ENCODE data around the gene MTHFS. TPM values are rescaled to one million over a fixed set of nuclear protein-coding genes. Genes with fewer than 3 reads are reported as not detected.

Gene MTHFS
- total RNA-seq, 8 experiments from 2014 or later = 3.9 to 29.5 (median 6.9) TPM

DNA sequence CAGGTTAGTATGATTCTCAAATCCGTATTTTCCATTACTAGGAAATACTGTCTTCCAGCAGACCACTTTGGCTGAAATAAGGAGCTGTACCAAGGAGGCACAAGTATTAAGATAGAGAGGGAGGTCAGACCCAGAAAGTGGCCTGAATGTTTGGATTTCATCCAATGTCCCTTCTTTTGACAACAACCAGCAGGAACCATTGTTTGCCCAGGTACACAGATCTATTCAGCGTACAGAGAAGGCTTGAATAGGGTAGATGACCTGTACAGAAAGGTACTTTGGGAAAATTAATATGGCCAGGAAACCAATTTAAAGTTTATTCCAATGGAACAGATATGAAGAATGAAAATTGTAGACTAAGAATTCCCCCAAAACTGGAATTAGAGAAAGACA, 12.6 kb downstream of the MTHFS start:
- no peak for ATAC-seq (replicated peaks in 6 of 8)
- 71 to 100% (median 100%) methylated on average over 1 to 2 of the region's 2 CpGs for WGBS, 10 experiments
- in situ Hi-C loops (cut with MboI; ENCODE audit: low pct_unique_long_range_greater_than_20kb in 2 of 9, low sequenced_read_pairs in 9 of 9, unreplicated experiment in 9 of 9) = loop anchor here in 1 of 9 experiments (25.0 kb wide), 1 partner anchor 103 kb away; no protein-coding TSS in a partner anchor
- Histone ChIP-seq H3K4me1 (replicated peaks in 1 of 2) (peaks cover 9 to 13% of the 10 kb centered on the region in 2 donors), H3K4me3 (no peak overlapping the region), H3K27ac (no peak overlapping the region)

DNA sequence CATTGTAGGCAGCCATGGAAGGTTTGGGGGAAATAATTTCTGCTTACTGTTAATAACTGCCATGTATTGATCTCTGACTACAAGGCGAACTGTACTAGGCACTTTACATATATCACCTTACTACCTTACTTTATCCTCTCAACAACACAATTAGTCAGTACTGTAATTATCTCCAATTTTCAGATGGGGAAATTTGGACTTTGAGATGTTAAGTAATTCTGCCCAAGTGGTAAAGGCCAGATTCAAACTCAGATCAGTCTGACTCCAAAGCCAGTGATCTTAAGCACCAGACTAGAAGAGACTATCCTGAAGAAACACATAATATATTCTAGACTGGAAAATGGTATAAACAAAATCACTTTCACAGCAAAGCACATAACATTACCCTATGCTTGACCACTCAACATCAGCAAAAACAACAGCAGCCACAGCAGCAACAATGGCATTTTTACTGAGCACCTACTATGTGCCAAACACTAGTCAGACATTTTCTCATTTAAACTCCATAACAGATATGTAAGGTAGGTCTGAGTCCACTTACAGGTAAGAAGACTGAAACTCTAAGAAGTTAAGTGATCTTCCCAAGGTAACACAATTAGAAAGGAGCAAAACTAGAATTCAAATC, 13.1 kb downstream of the MTHFS start:
- H3K4me1 ChIP-seq (replicated peaks in 1 of 2) = peaks cover 9 to 13% of the 10 kb centered on the region in 2 donors
- no peak overlapping the region for H3K27ac ChIP-seq
- in situ Hi-C loops (cut with MboI; ENCODE audit: low pct_unique_long_range_greater_than_20kb in 2 of 9, low sequenced_read_pairs in 9 of 9, unreplicated experiment in 9 of 9) = loop anchor here in 1 of 9 experiments (25.0 kb wide), 1 partner anchor 104 kb away; no protein-coding TSS in a partner anchor
- H3K4me3 ChIP-seq = no peak overlapping the region
- 80 to 100% (median 100%) methylated on average over 1 of the region's 1 CpG; no CpG with 5 or more reads in 3 of the 10 experiments for WGBS, 10 experiments
- ATAC-seq (replicated peaks in 6 of 8) = no peak

DNA sequence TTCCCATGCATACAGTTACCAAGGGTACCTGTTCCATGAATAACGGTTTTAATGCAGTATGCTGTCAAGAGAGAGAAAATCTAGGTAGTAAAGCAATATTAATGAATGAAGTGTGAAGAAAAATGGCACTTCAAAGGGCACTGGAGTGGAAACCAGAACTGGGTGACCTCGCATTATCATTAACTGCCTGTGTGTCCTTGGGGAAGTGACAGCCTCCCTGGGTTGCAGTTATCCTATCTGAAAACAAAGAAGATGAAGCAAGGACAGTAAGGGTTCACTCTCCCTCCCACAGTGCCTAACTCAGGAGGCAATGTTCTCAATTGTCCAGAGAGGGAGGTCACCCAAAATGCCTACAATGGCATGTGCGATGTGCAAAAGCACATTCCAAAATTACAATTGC, 15.1 kb downstream of the MTHFS start:
- ATAC-seq (replicated peaks in 6 of 8) = peak in 5 of 8 experiments; percentile 27 to 65 (median 59)
- Histone ChIP-seq H3K4me1 (replicated peaks in 1 of 2) (peaks cover 9 to 13% of the 10 kb centered on the region in 2 donors), H3K27ac (no peak overlapping the region), H3K4me3 (no peak overlapping the region)
- in situ Hi-C loops (cut with MboI; ENCODE audit: low pct_unique_long_range_greater_than_20kb in 2 of 9, low sequenced_read_pairs in 9 of 9, unreplicated experiment in 9 of 9) = loop anchor here in 1 of 9 experiments (25.0 kb wide), 1 partner anchor 106 kb away; no protein-coding TSS in a partner anchor
- WGBS, 10 experiments = 50 to 100% (median 86%) methylated on average over 1 to 3 of the region's 3 CpGs

DNA sequence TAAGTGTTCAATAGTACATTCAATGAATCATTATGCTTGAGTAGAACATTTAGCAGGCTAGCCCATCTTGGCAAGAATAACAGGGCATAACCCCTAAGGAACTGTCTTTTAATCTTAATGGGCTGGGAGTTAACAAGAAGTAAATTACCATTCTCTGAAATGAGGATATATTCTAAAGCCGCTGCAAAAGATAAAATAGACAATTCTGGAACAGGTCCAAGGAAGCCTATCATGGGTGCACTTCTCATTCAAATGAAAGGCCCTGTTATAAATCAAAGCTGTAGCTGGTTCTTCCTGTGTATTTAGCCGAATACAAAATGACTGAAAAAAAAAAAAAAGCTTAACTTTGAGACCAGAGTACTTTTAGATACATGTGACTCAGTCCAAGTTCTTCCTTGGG, 15.6 kb downstream of the MTHFS start:
- Histone ChIP-seq H3K4me1 (replicated peaks in 1 of 2) (peaks cover 9 to 13% of the 10 kb centered on the region in 2 donors), H3K4me3 (no peak overlapping the region), H3K27ac (no peak overlapping the region)
- ATAC-seq (replicated peaks in 6 of 8) = peak in 6 of 8 experiments; percentile 27 to 84 (median 63)
- WGBS, 10 experiments = 30 to 79% (median 52%) methylated on average over 1 to 2 of the region's 2 CpGs
- in situ Hi-C loops (cut with MboI; ENCODE audit: low pct_unique_long_range_greater_than_20kb in 2 of 9, low sequenced_read_pairs in 9 of 9, unreplicated experiment in 9 of 9) = loop anchor here in 1 of 9 experiments (25.0 kb wide), 1 partner anchor 106 kb away; no protein-coding TSS in a partner anchor

DNA sequence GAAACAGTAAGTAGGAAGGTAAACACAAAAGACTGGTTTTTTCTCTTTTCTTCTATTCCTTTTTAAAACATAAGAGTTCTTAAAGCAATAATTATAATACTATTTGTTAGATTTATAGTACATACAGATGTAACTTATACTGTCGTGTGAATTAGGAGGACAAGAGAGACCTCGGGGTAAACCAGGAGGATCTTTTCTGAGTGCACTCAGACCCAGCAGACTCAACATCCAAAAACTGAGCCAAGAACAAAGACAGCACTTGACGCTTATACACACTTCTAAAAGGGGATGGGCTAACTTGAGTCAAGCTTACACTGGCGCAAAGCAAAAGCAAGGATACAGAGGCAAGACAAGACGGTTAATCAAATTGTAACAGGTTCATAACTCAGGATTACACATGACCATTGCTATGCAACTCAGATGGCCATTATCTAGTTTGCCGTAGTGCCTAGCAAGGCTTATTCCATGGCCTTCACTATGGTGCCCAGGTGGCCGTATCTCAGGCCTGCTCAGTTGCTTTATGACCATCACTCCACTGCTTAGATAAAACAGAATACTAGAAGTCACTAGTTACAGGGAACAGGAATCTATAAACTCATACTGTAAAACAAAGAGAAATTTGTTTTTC, 18.6 kb downstream of the MTHFS start:
- Histone ChIP-seq H3K27ac (no peak overlapping the region), H3K4me1 (replicated peaks in 1 of 2) (peaks cover 9 to 13% of the 10 kb centered on the region in 2 donors), H3K4me3 (no peak overlapping the region)
- no peak for ATAC-seq (replicated peaks in 6 of 8)
- in situ Hi-C loops (cut with MboI; ENCODE audit: low pct_unique_long_range_greater_than_20kb in 2 of 9, low sequenced_read_pairs in 9 of 9, unreplicated experiment in 9 of 9) = loop anchor here in 1 of 9 experiments (25.0 kb wide), 1 partner anchor 109 kb away; no protein-coding TSS in a partner anchor
- 50 to 100% (median 83%) methylated on average over 2 to 7 of the region's 7 CpGs for WGBS, 10 experiments

DNA sequence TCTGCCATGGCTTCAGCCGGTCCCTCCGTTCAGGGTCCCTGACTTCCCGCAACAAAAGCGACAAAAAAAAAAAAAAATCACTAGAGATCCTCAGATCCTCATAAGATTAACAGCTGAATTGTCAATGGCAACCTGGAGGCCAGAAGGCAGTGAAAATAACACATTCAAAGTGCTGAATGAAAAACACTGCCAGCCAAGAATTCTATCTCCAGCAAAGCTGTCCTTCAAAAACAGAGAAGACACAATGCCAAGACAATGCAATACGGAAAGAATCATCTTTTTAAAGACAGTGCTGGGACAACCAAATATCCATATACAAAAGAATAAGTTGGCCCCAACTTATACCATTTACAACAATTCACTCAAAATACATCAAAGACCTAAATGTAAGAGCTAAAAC, 21.6 kb downstream of the MTHFS start:
- Histone ChIP-seq H3K27ac (no peak overlapping the region), H3K4me3 (no peak overlapping the region), H3K4me1 (replicated peaks in 1 of 2) (no peaks in the 10 kb centered on the region)
- WGBS, 10 experiments = 80 to 100% (median 94%) methylated on average over 2 to 5 of the region's 5 CpGs
- in situ Hi-C loops (cut with MboI; ENCODE audit: low pct_unique_long_range_greater_than_20kb in 2 of 9, low sequenced_read_pairs in 9 of 9, unreplicated experiment in 9 of 9) = loop anchor here in 1 of 9 experiments (25.0 kb wide), 1 partner anchor 112 kb away; no protein-coding TSS in a partner anchor
- no peak for ATAC-seq (replicated peaks in 6 of 8)

DNA sequence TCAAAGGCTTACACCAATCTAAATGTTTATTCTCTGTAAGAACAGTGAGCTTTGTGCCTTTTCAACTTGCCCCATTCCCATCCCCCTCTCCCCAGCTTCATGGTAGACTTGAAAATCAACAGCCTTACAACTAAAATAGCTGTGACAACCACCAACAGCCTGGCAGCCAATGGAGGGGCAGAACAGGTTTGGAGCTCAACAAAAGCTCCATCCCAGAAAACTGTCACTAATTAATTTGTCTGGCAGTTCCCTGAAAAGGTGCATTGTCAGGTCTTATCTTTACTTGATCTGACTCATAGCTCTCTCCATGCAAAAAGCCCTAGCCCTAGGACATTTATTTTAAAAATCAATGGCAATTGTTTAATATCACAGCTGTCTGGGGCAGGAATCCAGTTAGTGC, 22.6 kb downstream of the MTHFS start:
- ATAC-seq (replicated peaks in 6 of 8) = no peak
- in situ Hi-C loops (cut with MboI; ENCODE audit: low pct_unique_long_range_greater_than_20kb in 2 of 9, low sequenced_read_pairs in 9 of 9, unreplicated experiment in 9 of 9) = loop anchor here in 1 of 9 experiments (25.0 kb wide), 1 partner anchor 537 kb away; no protein-coding TSS in a partner anchor

DNA sequence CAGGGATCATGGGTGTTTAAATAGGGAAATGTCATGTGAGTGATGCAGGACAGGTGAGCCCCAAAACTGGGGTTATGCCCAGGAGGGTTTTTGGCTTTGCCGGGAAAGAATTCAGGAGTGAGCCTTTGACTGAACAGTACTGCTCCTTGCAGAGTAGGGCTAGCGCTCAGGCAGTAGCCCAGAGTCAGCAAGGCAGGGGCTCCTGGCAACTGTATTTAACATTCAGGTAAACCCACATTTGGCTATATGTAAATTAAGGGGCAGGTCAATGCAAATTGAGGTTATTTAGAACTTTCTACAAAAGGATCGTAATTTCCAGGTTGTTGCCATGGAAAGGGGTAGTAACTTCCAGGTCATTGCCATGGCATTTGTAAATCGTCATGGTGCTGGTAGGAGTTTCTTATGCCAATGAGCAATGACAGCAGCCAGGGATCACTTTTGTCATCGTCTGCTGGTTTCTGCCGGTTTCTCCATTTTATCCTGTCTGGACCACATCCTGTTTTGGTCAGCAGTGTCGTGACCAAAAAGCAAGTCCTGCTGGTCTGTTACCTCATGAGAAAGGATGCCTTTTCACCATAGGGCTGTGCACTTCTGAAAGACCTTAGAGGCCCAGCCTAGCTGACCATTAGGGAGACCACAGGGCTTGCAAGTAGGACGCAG, 24.3 kb downstream of the MTHFS start:
- H3K4me3 ChIP-seq = no peak overlapping the region
- ATAC-seq (replicated peaks in 6 of 8) = no peak
- WGBS, 10 experiments = 79 to 100% (median 88%) methylated on average over 1 to 7 of the region's 8 CpGs; no CpG with 5 or more reads in 1 of the 10 experiments
- H3K27ac ChIP-seq = no peak overlapping the region
- in situ Hi-C loops (cut with MboI; ENCODE audit: low pct_unique_long_range_greater_than_20kb in 2 of 9, low sequenced_read_pairs in 9 of 9, unreplicated experiment in 9 of 9) = loop anchor here in 1 of 9 experiments (25.0 kb wide), 1 partner anchor 535 kb away; no protein-coding TSS in a partner anchor
- H3K4me1 ChIP-seq (replicated peaks in 1 of 2) = no peaks in the 10 kb centered on the region

More for the DNA sequence above, 22.6 kb downstream of the MTHFS start:
- H3K4me1 ChIP-seq (replicated peaks in 1 of 2) = no peaks in the 10 kb centered on the region
- no peak overlapping the region for H3K4me3 ChIP-seq
- no peak overlapping the region for H3K27ac ChIP-seq

DNA sequence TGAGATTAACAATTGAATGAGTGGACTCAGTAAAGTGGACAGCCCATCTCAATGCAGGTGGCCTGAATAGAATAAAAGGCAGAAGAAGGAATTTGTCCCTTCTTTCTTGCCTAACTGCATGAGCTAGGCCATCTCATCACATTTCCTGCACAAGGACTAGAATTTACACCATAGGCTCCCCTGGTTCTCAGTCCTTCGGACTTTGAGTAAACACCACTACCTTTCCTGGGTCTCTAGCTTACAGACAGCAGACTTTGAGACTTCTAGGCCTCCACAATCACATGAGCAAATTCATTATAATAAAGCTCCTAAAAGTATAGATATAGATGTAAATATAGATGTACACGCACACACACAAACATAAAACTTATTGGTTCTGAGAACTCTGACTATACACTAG, 28.3 kb downstream of the MTHFS start:
- Histone ChIP-seq H3K27ac (no peak overlapping the region), H3K4me3 (no peak overlapping the region), H3K4me1 (replicated peaks in 1 of 2) (no peaks in the 10 kb centered on the region)
- in situ Hi-C loops (cut with MboI; ENCODE audit: low pct_unique_long_range_greater_than_20kb in 2 of 9, low sequenced_read_pairs in 9 of 9, unreplicated experiment in 9 of 9) = loop anchor here in 1 of 9 experiments (25.0 kb wide), 1 partner anchor 531 kb away; no protein-coding TSS in a partner anchor
- ATAC-seq (replicated peaks in 6 of 8) = no peak
- WGBS, 10 experiments = 97 to 100% (median 100%) methylated on average over 1 to 2 of the region's 2 CpGs; no CpG with 5 or more reads in 3 of the 10 experiments

DNA sequence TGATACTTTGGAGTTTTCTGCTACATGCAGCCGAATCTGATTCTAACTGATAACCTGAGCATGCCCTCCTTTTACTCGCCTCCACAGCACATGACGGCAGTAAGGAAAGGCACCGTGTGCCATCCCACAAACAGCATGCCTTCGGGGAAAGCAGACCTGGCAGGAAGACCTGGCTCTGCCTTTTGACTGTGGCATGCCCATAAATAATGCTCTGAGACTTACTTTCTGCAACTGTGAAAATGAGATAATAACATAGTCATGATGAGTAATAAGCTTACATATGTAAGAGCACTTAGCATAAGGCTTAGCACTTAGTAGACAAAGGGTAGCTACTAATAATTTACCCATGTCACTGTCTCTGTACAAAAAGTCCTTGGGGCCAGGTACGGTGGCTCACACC, 32.9 kb downstream of the MTHFS start:
- 14 to 100% (median 86%) methylated on average over 1 to 5 of the region's 6 CpGs; no CpG with 5 or more reads in 3 of the 10 experiments for WGBS, 10 experiments
- in situ Hi-C loops (cut with MboI; ENCODE audit: low pct_unique_long_range_greater_than_20kb in 2 of 9, low sequenced_read_pairs in 9 of 9, unreplicated experiment in 9 of 9) = loop anchor here in 1 of 9 experiments (25.0 kb wide), 1 partner anchor 527 kb away; no protein-coding TSS in a partner anchor
- H3K4me1 ChIP-seq (replicated peaks in 1 of 2) = no peaks in the 10 kb centered on the region
- H3K4me3 ChIP-seq = no peak overlapping the region
- no peak overlapping the region for H3K27ac ChIP-seq
- peak in 3 of 8 experiments; percentile 47 to 95 (median 90) for ATAC-seq (replicated peaks in 6 of 8)

DNA sequence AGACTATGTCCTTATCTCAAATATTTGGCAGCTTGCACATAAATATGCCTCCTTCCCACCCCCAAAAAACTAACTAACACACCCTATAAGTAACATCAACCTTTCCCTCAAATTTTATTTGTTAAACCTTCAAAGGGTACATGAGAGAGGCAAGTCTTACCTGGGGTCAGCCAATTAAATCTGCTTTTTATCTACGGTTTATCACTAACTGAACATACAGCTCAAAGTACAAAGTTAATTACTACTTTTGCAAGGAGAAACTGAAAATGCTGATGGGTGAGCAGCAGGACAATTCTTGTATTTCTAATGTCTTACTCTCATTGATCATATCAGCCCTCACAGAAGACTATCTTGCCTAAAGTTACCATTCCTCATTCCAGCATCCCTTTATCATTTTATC, 34.6 kb downstream of the MTHFS start:
- no peak for ATAC-seq (replicated peaks in 6 of 8)
- Histone ChIP-seq H3K27ac (no peak overlapping the region), H3K4me1 (replicated peaks in 1 of 2) (no peaks in the 10 kb centered on the region), H3K4me3 (no peak overlapping the region)
- in situ Hi-C loops (cut with MboI; ENCODE audit: low pct_unique_long_range_greater_than_20kb in 2 of 9, low sequenced_read_pairs in 9 of 9, unreplicated experiment in 9 of 9) = loop anchor here in 1 of 9 experiments (25.0 kb wide), 1 partner anchor 525 kb away; no protein-coding TSS in a partner anchor
- 71 to 100% (median 100%) methylated on average over 1 of the region's 1 CpG; no CpG with 5 or more reads in 3 of the 10 experiments for WGBS, 10 experiments

DNA sequence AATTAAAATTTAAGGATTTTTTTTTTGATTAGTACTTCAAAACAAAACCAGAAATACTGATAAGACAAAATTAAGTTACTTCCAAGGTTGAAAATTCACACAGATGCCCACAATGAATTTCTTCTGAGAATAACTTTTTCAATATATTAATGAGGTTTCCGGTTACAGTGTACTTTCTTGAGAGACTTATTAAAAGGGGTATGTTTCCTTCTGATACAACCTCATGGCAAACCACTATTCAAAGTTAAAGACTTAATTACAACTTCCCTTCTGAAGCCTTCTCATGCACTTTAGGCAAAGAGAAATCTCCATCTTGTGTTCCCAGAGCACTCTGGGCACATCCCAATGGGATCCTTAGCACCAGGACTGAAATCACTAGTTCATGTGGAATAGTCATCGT, 36.2 kb downstream of the MTHFS start:
- in situ Hi-C loops (cut with MboI; ENCODE audit: low pct_unique_long_range_greater_than_20kb in 2 of 9, low sequenced_read_pairs in 9 of 9, unreplicated experiment in 9 of 9) = loop anchor here in 1 of 9 experiments (25.0 kb wide), 1 partner anchor 523 kb away; no protein-coding TSS in a partner anchor
- Histone ChIP-seq H3K4me3 (no peak overlapping the region), H3K4me1 (replicated peaks in 1 of 2) (no peaks in the 10 kb centered on the region), H3K27ac (no peak overlapping the region)
- no peak for ATAC-seq (replicated peaks in 6 of 8)
- 83 to 100% (median 100%) methylated on average over 1 to 2 of the region's 2 CpGs; no CpG with 5 or more reads in 1 of the 10 experiments for WGBS, 10 experiments
